NB4 (cell line): Measurements from ENCODE around the gene TNK2.

Experiments
- DNase-seq: peaks from one replicate; pipeline ENCODE4 v3.0.0; 2010; ENCODE audit warnings: low read depth
- H3K4me3 ChIP-seq: one replicate; pipeline ENCODE4 v1.5.1; 2011; ENCODE audit warnings: mild to moderate bottlenecking, low read depth, low read length, moderate library complexity
- MYC ChIP-seq: IDR thresholded peaks from 2 replicates; pipeline ENCODE4 v1.6.1; 2011; ENCODE audit warnings: low read depth, low read length
- POLR2A ChIP-seq: IDR thresholded peaks from 2 replicates; pipeline ENCODE4 v1.6.1; 2011; ENCODE audit warnings: mild to moderate bottlenecking; ENCODE audit not compliant: insufficient read length; ENCODE audit errors: extremely low read depth
- TF ChIP-seq, protein P1 (sequence below): IDR thresholded peaks from one replicate; pipeline ENCODE4 v1.5.1; 2012; ENCODE audit warnings: low read depth, low read length
- TF ChIP-seq, protein P2 (sequence below): IDR thresholded peaks from 2 replicates; pipeline ENCODE4 v1.6.1; 2011; ENCODE audit warnings: low read depth, low read length

Gene TNK2

DNA sequence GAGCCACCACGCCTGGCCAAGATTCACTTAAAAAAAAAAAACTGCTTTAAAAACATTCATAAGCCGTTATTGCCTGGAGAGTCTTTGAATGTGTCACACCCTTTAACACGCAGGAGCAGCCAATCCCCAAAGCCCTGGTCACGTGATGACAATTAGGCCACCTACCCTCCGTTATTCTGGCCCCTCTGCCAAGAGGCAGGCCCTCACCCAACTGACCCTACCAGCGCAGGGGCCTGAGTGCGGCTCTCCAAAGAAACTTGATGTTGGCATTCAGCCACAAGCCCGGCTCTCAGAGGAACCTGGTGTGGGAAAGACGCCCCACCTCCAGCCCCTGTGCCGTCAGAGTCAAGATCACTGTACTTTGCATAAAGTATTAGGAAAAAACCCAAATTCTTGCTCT is 85.1 kb downstream of the TNK2 start:
- TF ChIP-seq, protein P1, sequence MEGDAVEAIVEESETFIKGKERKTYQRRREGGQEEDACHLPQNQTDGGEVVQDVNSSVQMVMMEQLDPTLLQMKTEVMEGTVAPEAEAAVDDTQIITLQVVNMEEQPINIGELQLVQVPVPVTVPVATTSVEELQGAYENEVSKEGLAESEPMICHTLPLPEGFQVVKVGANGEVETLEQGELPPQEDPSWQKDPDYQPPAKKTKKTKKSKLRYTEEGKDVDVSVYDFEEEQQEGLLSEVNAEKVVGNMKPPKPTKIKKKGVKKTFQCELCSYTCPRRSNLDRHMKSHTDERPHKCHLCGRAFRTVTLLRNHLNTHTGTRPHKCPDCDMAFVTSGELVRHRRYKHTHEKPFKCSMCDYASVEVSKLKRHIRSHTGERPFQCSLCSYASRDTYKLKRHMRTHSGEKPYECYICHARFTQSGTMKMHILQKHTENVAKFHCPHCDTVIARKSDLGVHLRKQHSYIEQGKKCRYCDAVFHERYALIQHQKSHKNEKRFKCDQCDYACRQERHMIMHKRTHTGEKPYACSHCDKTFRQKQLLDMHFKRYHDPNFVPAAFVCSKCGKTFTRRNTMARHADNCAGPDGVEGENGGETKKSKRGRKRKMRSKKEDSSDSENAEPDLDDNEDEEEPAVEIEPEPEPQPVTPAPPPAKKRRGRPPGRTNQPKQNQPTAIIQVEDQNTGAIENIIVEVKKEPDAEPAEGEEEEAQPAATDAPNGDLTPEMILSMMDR, result no peak
- TF ChIP-seq POLR2A (no peak), MYC (no peak)
- TF ChIP-seq, protein P2, sequence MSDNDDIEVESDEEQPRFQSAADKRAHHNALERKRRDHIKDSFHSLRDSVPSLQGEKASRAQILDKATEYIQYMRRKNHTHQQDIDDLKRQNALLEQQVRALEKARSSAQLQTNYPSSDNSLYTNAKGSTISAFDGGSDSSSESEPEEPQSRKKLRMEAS, result no peak
- DNase-seq, result no peak
- H3K4me3 ChIP-seq, result no peak overlapping the region

DNA sequence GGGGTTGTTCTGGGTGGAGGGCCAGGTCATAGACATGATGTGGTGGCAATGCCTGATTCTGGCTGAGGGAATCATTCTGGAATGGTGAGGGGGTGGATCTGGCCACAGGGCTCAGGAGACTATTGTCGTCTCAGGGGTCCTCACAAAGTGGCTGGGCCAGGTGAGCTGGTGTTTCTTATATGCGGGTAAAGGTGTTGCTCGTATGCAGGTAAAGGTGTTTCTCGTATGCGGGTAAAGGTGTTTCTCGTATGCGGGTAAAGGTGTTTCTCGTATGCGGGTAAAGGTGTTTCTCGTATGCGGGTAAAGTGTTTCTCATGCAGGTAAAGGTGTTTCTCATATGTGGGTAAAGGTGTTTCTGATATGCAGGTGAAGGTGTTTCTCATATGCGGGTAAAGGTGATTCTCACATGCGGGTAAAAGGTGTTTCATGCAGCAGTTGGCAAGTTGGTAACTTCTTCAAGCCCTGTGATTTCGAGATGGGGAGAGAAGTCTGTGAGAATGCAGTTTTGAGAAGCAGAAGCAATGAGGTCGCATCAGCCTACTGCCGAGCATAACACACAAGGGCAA is 86.1 kb downstream of the TNK2 start:
- DNase-seq, result no peak
- no peak for TF ChIP-seq MYC
- TF ChIP-seq POLR2A, result no peak
- TF ChIP-seq, protein P2, result no peak
- TF ChIP-seq, protein P1, result no peak
- no peak overlapping the region for H3K4me3 ChIP-seq

DNA sequence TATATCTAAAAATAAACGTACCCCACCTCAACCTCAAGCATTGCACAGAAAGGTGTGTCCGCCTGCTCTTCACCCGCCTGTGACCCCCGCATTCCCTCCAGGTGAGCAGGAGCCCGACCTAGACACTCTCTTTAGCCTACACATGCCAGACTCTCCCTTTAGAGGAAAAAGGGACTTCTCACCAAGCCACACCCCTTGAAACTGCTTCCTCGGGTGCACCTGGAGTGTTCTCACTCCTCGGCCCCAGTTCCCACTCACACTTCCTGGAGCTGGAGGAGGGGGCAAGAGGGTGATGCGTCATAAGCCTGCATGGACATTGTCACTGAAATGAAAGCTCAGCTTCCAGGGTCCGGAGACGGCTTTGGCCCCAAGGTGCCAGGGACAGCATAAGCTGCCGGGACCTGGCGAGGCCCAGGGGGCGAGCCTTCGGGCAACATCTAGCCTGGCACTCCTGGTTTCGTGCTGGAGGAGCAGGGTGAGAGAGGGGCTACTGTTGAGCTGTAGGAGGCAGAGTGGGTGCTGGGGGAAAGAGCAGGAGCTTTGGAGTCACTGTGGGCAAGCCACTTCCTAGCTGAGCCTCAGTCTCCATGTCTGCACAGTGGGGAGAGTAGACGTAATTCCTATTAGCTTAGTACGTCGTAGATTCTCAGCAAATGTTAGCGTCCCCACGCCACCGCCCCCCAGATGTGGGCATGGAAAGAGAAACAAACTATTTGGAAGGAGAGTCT is 86.8 kb downstream of the TNK2 start:
- H3K4me3 ChIP-seq, result no peak overlapping the region
- no peak for DNase-seq

DNA sequence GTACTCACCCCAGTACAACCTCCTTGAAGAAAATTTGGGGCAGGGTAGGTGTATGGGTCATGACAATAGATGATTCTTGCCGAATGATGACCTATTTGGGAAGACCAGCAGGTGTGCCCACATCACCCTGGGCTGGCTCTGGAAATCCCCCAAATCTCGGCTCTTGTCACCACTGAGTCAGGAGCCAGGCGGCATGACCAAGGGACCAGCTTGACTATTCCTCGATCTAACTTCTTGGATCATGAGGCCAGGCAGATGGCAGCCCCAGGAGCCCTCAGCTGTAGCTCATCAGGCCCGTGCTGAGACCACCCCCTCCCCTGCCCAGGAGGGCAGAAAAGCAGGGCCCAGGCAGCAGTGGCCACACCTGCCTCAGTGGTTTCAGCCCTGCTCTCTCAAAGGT is 87.5 kb downstream of the TNK2 start:
- H3K4me3 ChIP-seq, result no peak overlapping the region
- no peak for DNase-seq
- no peak for TF ChIP-seq MYC
- TF ChIP-seq, protein P1, result no peak
- TF ChIP-seq POLR2A, result no peak
- TF ChIP-seq, protein P2, result no peak

More for the DNA sequence above, 86.8 kb downstream of the TNK2 start:
- TF ChIP-seq POLR2A (no peak), MYC (no peak)
- TF ChIP-seq, protein P2, result no peak
- TF ChIP-seq, protein P1, result no peak

DNA sequence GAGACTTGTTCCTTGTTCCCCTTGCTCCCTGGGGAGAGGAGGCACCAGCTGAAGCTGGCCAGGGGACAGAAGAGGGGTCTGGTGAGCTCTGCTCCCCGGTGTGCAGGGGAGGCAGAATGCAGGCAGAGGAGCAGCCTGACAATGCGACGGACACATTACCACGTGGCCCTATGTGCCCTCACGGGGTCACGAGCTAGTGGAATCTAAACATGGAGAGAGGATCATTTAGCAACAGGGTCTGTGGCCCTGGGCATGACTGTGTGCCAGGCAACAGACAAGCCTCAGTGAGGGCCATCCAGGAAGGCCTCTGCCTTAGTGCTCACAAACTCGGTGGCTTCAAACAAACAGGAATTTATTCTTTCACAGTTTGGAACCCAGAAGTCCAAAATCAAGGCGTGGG is 88.2 kb downstream of the TNK2 start:
- TF ChIP-seq, protein P2, result no peak
- TF ChIP-seq POLR2A (no peak), MYC (no peak)
- TF ChIP-seq, protein P1, result no peak
- no peak overlapping the region for H3K4me3 ChIP-seq
- DNase-seq, result no peak
